CD4-positive, alpha-beta T cell (primary cell): ENCODE results near the gene TK1. TPM values are rescaled to one million over a fixed set of nuclear protein-coding genes. Genes with fewer than 3 reads are reported as not detected.

Experiments
- ATAC-seq: fragments of 200-7000 bp; cut with Tn5 transposase; one replicate; pipeline ENCODE4 v1.10.0; 2022; ENCODE audit warnings: mild to moderate bottlenecking; ENCODE audit not compliant: poor library complexity
- CTCF ChIA-PET: fragments of 350-600 bp; sonication (Branson Sonifier 250); formaldehyde crosslinking; loops from one replicate; lab custom pipeline; 2021; ENCODE audit warnings: antibody characterized with exemption, inconsistent platforms; lab: Charles Lee
- POLR2A ChIA-PET: fragments of 350-600 bp; sonication (Branson Sonifier 250); formaldehyde crosslinking; loops from one replicate; lab custom pipeline; 2021; ENCODE audit warnings: antibody characterized with exemption, inconsistent platforms; lab: Charles Lee
- DNase-seq, 14 experiments: peaks; one replicate each; pipeline ENCODE4 v3.0.0-alpha.2; 2013 to 2020; ENCODE audit warnings: mixed read lengths in 2 of 14
- H3K27ac ChIP-seq, 2 donors: one replicate each; pipeline versions ENCODE4 v1.5.1 to v1.7.0; 2013; ENCODE audit warnings: low read length in 2 of 2, low read depth in 1 of 2, mild to moderate bottlenecking in 1 of 2
- H3K27me3 ChIP-seq, 2 experiments: 1 replicate in 1 of 2; 2 replicates in 1 of 2; pipeline versions ENCODE4 v1.6.1 to v1.7.0; 2013; ENCODE audit warnings: low read length in 2 of 2, control low read depth in 1 of 2, mild to moderate bottlenecking in 1 of 2, moderate library complexity in 1 of 2; ENCODE audit not compliant: insufficient read depth in 2 of 2, control insufficient read depth in 1 of 2
- H3K36me3 ChIP-seq: one replicate; pipeline ENCODE4 v1.6.1; 2013; ENCODE audit warnings: low read length, control low read depth; ENCODE audit not compliant: insufficient read depth
- H3K4me1 ChIP-seq: one replicate; pipeline ENCODE4 v1.6.1; 2013; ENCODE audit warnings: low read length, control low read depth; ENCODE audit not compliant: insufficient read depth
- H3K4me3 ChIP-seq: one replicate; pipeline ENCODE4 v1.5.1; 2013; ENCODE audit warnings: mild to moderate bottlenecking, low read length, moderate library complexity
- H3K9me3 ChIP-seq, 2 experiments: 1 replicate in 1 of 2; 2 replicates in 1 of 2; pipeline versions ENCODE4 v1.6.1 to v1.7.0; 2013; ENCODE audit warnings: low read length in 2 of 2, mild to moderate bottlenecking in 2 of 2, control low read depth in 1 of 2, moderate library complexity in 1 of 2; ENCODE audit not compliant: control insufficient read depth in 1 of 2, insufficient read depth in 1 of 2
- H3K27ac Mint-ChIP-seq: one replicate; pipeline ENCODE4 v1.8.0; 2020; ENCODE audit warnings: mixed read lengths
- H3K27me3 Mint-ChIP-seq: one replicate; pipeline ENCODE4 v1.8.0; 2021; ENCODE audit warnings: mixed read lengths
- H3K36me3 Mint-ChIP-seq: one replicate; pipeline ENCODE4 v1.8.0; 2021; ENCODE audit warnings: low read depth, mixed read lengths
- H3K4me1 Mint-ChIP-seq: one replicate; pipeline ENCODE4 v1.8.0; 2021; ENCODE audit warnings: low read depth, mixed read lengths
- H3K4me3 Mint-ChIP-seq: one replicate; pipeline ENCODE4 v1.8.0; 2020; ENCODE audit warnings: mild to moderate bottlenecking, mixed read lengths
- H3K9me3 Mint-ChIP-seq: one replicate; pipeline ENCODE4 v1.8.0; 2020; ENCODE audit warnings: mixed read lengths
- CTCF ChIP-seq: fragments of 200-600 bp; IDR thresholded peaks from one replicate; pipeline ENCODE4 v1.8.0; 2022; ENCODE audit warnings: antibody characterized with exemption, mild to moderate bottlenecking
- intact Hi-C, 2 experiments: fragments of 100-400 bp; cut with DNase I in 1 of 2; cut with micrococcal nuclease in 1 of 2; formaldehyde crosslinking; loops; one replicate each; pipeline versions ENCODE4 v1.15.1 to v1.9.0; 2023 to 2025; cut with DNase I, micrococcal nuclease
- total RNA-seq, 174 experiments: library from RNA in 2 of 174; stranded (reverse) in 2 of 174; gene quantifications; one replicate each; pipeline ENCODE4 v1.2.3 and lab custom pipeline; 2021 to 2026

Gene TK1
- total RNA-seq, 2 experiments from 2014 or later, result 0.78 to 0.88 TPM

GRCh38 chr17:78144147-78144719 is 42.6 kb downstream of the TK1 start:
- CTCF ChIA-PET, result interaction anchor here (1.0 kb wide), 2 partner anchors 9 to 32 kb away, joined by 3 read pairs; no protein-coding TSS in a partner anchor
- H3K4me1 ChIP-seq, result peaks cover 82% of the 10 kb centered on the region
- H3K4me3 ChIP-seq, result no peak overlapping the region
- ATAC-seq (no peak), DNase-seq (peak in 2 of 14 experiments; percentile 63 to 68)
- H3K4me1 Mint-ChIP-seq, result peaks cover 48% of the 10 kb centered on the region
- peaks cover 28% of the 10 kb centered on the region for H3K36me3 Mint-ChIP-seq
- H3K27me3 Mint-ChIP-seq, result no peaks in the 10 kb centered on the region
- H3K36me3 ChIP-seq, result peaks cover 28% of the 10 kb centered on the region
- POLR2A ChIA-PET, result interaction anchor here (1.0 to 16.9 kb wide), 9 partner anchors 10 to 38 kb away, joined by 3 to 766 read pairs (median 5); partner anchors contain the start of genes TMC6 and TMC8
- intact Hi-C loops, result loop anchor here in 1 of 2 experiments (5.0 kb wide), 1 partner anchor 43 kb away; the partner anchor contains the start of genes AFMID and TK1
- H3K9me3 ChIP-seq, result no peaks in the 10 kb centered on the region
- TF ChIP-seq CTCF, result no peak
- H3K4me3 Mint-ChIP-seq, result no peak overlapping the region
- H3K27me3 ChIP-seq, result no peaks in the 10 kb centered on the region
- H3K9me3 Mint-ChIP-seq, result no peaks in the 10 kb centered on the region
- peak overlapping the region; percentile 73 for H3K27ac Mint-ChIP-seq
- peak overlapping the region in 1 of 2 donors; percentile 2 for H3K27ac ChIP-seq

- Mint-ChIP-seq H3K27ac (peak overlapping the region; percentile 73), H3K27me3 (no peaks in the 10 kb centered on the region), H3K9me3 (no peaks in the 10 kb centered on the region), H3K4me1 (peaks cover 52% of the 10 kb centered on the region), H3K36me3 (peaks cover 34% of the 10 kb centered on the region), H3K4me3 (no peak overlapping the region)
- Histone ChIP-seq H3K27me3 (no peaks in the 10 kb centered on the region), H3K27ac (peak overlapping the region in 1 of 2 donors; percentile 26), H3K4me3 (no peak overlapping the region), H3K36me3 (peaks cover 36% of the 10 kb centered on the region), H3K9me3 (no peaks in the 10 kb centered on the region), H3K4me1 (peaks cover 86% of the 10 kb centered on the region)
- TF ChIP-seq CTCF, result no peak
- ATAC-seq, result no peak
- CTCF ChIA-PET, result interaction anchor here (1.0 kb wide), 1 partner anchor 31 kb away, joined by 3 read pairs; no protein-coding TSS in a partner anchor
- intact Hi-C loops, result loop anchor here in 1 of 2 experiments (5.0 kb wide), 1 partner anchor 44 kb away; the partner anchor contains the start of genes AFMID and TK1
- POLR2A ChIA-PET, result interaction anchor here (1.0 to 16.9 kb wide), 11 partner anchors 8 to 37 kb away, joined by 3 to 766 read pairs (median 6); partner anchors contain the start of genes TMC6 and TMC8
- no peak for DNase-seq
These were observed 43.4 kb downstream of the TK1 start for GRCh38 chr17:78143214-78144146.
